K562 (cell line): ENCODE results near the gene CDC45. TPM values are rescaled to one million over a fixed set of nuclear protein-coding genes. Genes with fewer than 3 reads are reported as not detected.

Experiments
- BACH1 ChIP-seq: fragments of 200-800 bp; sonication (Bioruptor generic); IDR thresholded peaks from 2 replicates; pipeline ENCODE4 v1.6.1; 2016; ENCODE audit warnings: missing genetic modification characterization, missing compliant biosample characterization
- CTCF ChIP-seq, 3 experiments: IDR thresholded peaks in 2 of 3; conservative IDR thresholded peaks in 1 of 3; 2 replicates each; pipeline ENCODE4 v1.5.1; 2011 to 2012; ENCODE audit warnings: low read length in 3 of 3, mild to moderate bottlenecking in 3 of 3, control low read depth in 2 of 3, improper control_type of control experiment in 1 of 3, inconsistent platforms in 1 of 3, low read depth in 1 of 3, mixed read lengths in 1 of 3, moderate library complexity in 1 of 3; ENCODE audit not compliant: insufficient read depth in 2 of 3
- ETV6 ChIP-seq, 3 experiments: fragments of 150-350 bp in 1 of 3; sonication (generic) in 1 of 3; formaldehyde crosslinking in 1 of 3; IDR thresholded peaks; 2 replicates each; pipeline versions ENCODE4 v1.6.1 to v1.8.0; 2014 to 2022; ENCODE audit warnings: borderline replicate concordance in 2 of 3, low read depth in 2 of 3, antibody characterized with exemption in 1 of 3, low read length in 1 of 3, mild to moderate bottlenecking in 1 of 3, missing genetic modification reagents in 1 of 3
- FOXJ2 ChIP-seq: fragments of 200-800 bp; sonication (Bioruptor generic); IDR thresholded peaks from 2 replicates; pipeline ENCODE4 v1.6.1; 2016; ENCODE audit warnings: missing genetic modification characterization, missing compliant biosample characterization
- FOXK2 ChIP-seq, 2 experiments: fragments of 450-650 bp; IDR thresholded peaks in 1 of 2; conservative IDR thresholded peaks in 1 of 2; 2 replicates each; pipeline ENCODE4 v1.6.1; 2016; ENCODE audit warnings: low read depth in 2 of 2, mild to moderate bottlenecking in 1 of 2
- MCM7 ChIP-seq, 2 experiments: fragments of 450-650 bp; IDR thresholded peaks; 2 replicates each; pipeline ENCODE4 v1.6.1; 2016 to 2018
- MXD1 ChIP-seq: fragments of 250-450 bp; sonication (Bioruptor Pico); IDR thresholded peaks from 2 replicates; pipeline ENCODE4 v1.8.0; 2021; ENCODE audit warnings: borderline replicate concordance, mild to moderate bottlenecking, moderate library complexity; ENCODE audit not compliant: poor library complexity, severe bottlenecking
- NCOA1 ChIP-seq: fragments of 450-650 bp; IDR thresholded peaks from 2 replicates; pipeline ENCODE4 v1.6.1; 2016; ENCODE audit warnings: low read depth
- RBFOX2 ChIP-seq: fragments of 200-400 bp; formaldehyde crosslinking; IDR thresholded peaks from 2 replicates; pipeline ENCODE4 v1.6.1; 2017; ENCODE audit warnings: low read depth, mild to moderate bottlenecking, low read length, moderate library complexity
- SP1 ChIP-seq: sonication (generic); formaldehyde crosslinking; IDR thresholded peaks from 2 replicates; pipeline ENCODE4 v1.8.1; 2022; ENCODE audit warnings: mild to moderate bottlenecking, missing genetic modification reagents
- TOE1 ChIP-seq, 2 experiments: fragments of 450-650 bp in 1 of 2; sonication (generic) in 1 of 2; formaldehyde crosslinking in 1 of 2; IDR thresholded peaks; 2 replicates each; pipeline versions ENCODE4 v1.7.1 to v1.8.0; 2016 to 2022; ENCODE audit warnings: borderline replicate concordance in 2 of 2, mild to moderate bottlenecking in 2 of 2, antibody characterized with exemption in 1 of 2, inconsistent platforms in 1 of 2, low read depth in 1 of 2, missing genetic modification reagents in 1 of 2, moderate library complexity in 1 of 2
- ZFP91 ChIP-seq: sonication (generic); formaldehyde crosslinking; IDR thresholded peaks from 2 replicates; pipeline ENCODE4 v1.8.0; 2022; ENCODE audit warnings: mild to moderate bottlenecking, missing genetic modification reagents
- ZFX ChIP-seq: sonication (generic); formaldehyde crosslinking; IDR thresholded peaks from 2 replicates; pipeline ENCODE4 v1.8.0; 2022; ENCODE audit warnings: mild to moderate bottlenecking, missing genetic modification reagents, moderate library complexity
- ZNF79 ChIP-seq: fragments of 250-450 bp; sonication (Bioruptor Pico); IDR thresholded peaks from 2 replicates; pipeline ENCODE4 v1.4.0; 2020; ENCODE audit warnings: low read depth, mild to moderate bottlenecking, moderate library complexity
- polyA plus RNA-seq, 8 experiments: library from polyadenylated mRNA; depleted of rRNA in 4 of 8; stranded (reverse) in 5 of 8; unstranded in 3 of 8; fragments of >200 nt; fragmentation: Nextera tagmentation in 2 of 8; fragmentation: Illumina TruSeq in 1 of 8; extraction: Ambion mirVana in 2 of 8; extraction: Trizol in 1 of 8; gene quantifications; 2 replicates each; pipeline versions ENCODE4 v1.2.1 to v1.2.3, GENCODE V29; 2011 to 2014; ENCODE audit warnings: inconsistent platforms in 1 of 8, missing spikeins in 1 of 8
- total RNA-seq, 7 experiments: library from RNA; depleted of rRNA in 6 of 7; stranded (reverse); fragments of >200 nt in 6 of 7; fragmentation: Illumina TruSeq in 2 of 7; extraction: Trizol in 2 of 7; gene quantifications; 2 replicates each; pipeline versions ENCODE4 v1.2.1 to v1.2.3, GENCODE V29; 2011 to 2021; ENCODE audit warnings: low replicate concordance in 1 of 7

Gene CDC45
- total and polyA plus RNA-seq, 9 of the 15 experiments (the other 6 are each of a cell fraction or from before 2014, with no cell fraction given) = 251 to 580 (median 410) TPM

- TF ChIP-seq ETV6 (IDR thresholded peaks at IDR 0.05; ENCODE audit: borderline replicate concordance in 1 of 2, low read depth in 2 of 2, low read length in 1 of 2) = no peak
- 0 out of 2 replicates have a peak, but pooled peaks have one; percentile 29 for TF ChIP-seq ETV6 (CRISPR knock-in tag; IDR thresholded peaks at IDR 0.05; ENCODE audit: borderline replicate concordance)
- no peak for TF ChIP-seq MXD1 (CRISPR knock-in tag)
- TF ChIP-seq RBFOX2 = peak; percentile 43
- no peak for TF ChIP-seq NCOA1
- peak; percentile 47; the same call in 1 of the 2 replicates for TF ChIP-seq SP1 (CRISPR knock-in tag)
- no peak for TF ChIP-seq ZNF79 (CRISPR knock-in tag)
- TF ChIP-seq MCM7 (IDR thresholded peaks at IDR 0.05) = no peak
- no peak for TF ChIP-seq ZFX (CRISPR knock-in tag)
- TF ChIP-seq ZFP91 = peak; percentile 83
- peak in 1 of 2 experiments; percentile 45; a peak in 1 of 4 replicates for TF ChIP-seq FOXK2 (conservative IDR thresholded peaks at IDR 0.05 in 1 of 2, IDR thresholded peaks at IDR 0.05 in 1 of 2; ENCODE audit: low read depth in 2 of 2)
- TF ChIP-seq TOE1 (IDR thresholded peaks at IDR 0.05; ENCODE audit: borderline replicate concordance) = no peak
- 0 out of 2 replicates have a peak, but pooled peaks have one; percentile 48 for TF ChIP-seq TOE1 (CRISPR knock-in tag; IDR thresholded peaks at IDR 0.05; ENCODE audit: borderline replicate concordance, low read depth)
- peak in 2 of 3 experiments; percentile 33 to 63; a peak in 2 of 6 replicates for TF ChIP-seq CTCF (IDR thresholded peaks at IDR 0.05 in 2 of 3, conservative IDR thresholded peaks at IDR 0.05 in 1 of 3; ENCODE audit: insufficient read depth in 2 of 3, low read depth in 1 of 3, low read length in 3 of 3)
- TF ChIP-seq BACH1 (tag) = no peak
- TF ChIP-seq FOXJ2 = 0 out of 2 replicates have a peak, but pooled peaks have one; percentile 70
Observed at GRCh38 chr22:19488884-19489843, 9.4 kb downstream of the CDC45 start (continued).
